Measurements from ENCODE around the gene ITIH5. TPM values are rescaled to one million over a fixed set of nuclear protein-coding genes. Genes with fewer than 3 reads are reported as not detected.

The ITIH5 gene
- total and polyA plus RNA-seq, 2 of the 13 experiments (the other 11 are each of a cell fraction or from before 2014, with no cell fraction given): 4.7 to 8.9 TPM

GRCh38 chr10:7670157-7670556 lies 3.4 kb upstream of the ITIH5 start:
- H3K4me2 ChIP-seq (ENCODE audit: low read depth, low read length): no peak overlapping the region
- no peaks in the 10 kb centered on the region for H3K36me3 ChIP-seq (replicated peaks in 1 of 2; ENCODE audit: control insufficient read depth in 1 of 2, insufficient read depth in 2 of 2, low read length in 2 of 2)
- no peaks in the 10 kb centered on the region for H3K79me2 ChIP-seq (ENCODE audit: insufficient read depth, low read length)
- intact Hi-C loops (cut with micrococcal nuclease; ENCODE audit: unreplicated experiment) (no loop called here), in situ Hi-C loops (cut with HindIII; ENCODE audit: extremely low pct_ligation_motif_present, low pct_unique_long_range_greater_than_20kb) (no loop called here)
- BruUV-seq (replicated peaks): no TSS peak
- no peak overlapping the region for H3K9ac ChIP-seq (ENCODE audit: insufficient read depth, low read depth, low read length)
- no peak overlapping the region for H2AFZ ChIP-seq (ENCODE audit: low read length)
- ChIA-PET POLR2A (interaction anchor here (1.0 to 1.5 kb wide), 3 partner anchors 17 to 37 kb away, joined by 4 to 5 read pairs (median 5); partner anchors contain the start of gene ITIH2), CTCF (ENCODE audit: low intra/inter-chr PET ratio, low total read pairs) (no interaction called here)
- no peak for TF ChIP-seq CHD4 (IDR thresholded peaks at IDR 0.05; ENCODE audit: borderline replicate concordance, low read length)
- no peak for TF ChIP-seq FOXK1 (CRISPR knock-in tag; IDR thresholded peaks at IDR 0.05; ENCODE audit: borderline replicate concordance, low read depth)
- no peak for TF ChIP-seq ZFY (CRISPR knock-in tag; IDR thresholded peaks at IDR 0.05)
- no peak for TF ChIP-seq ZNF460 (CRISPR knock-in tag; IDR thresholded peaks at IDR 0.05; ENCODE audit: borderline replicate concordance)
- no peak for TF ChIP-seq GABPB1 (CRISPR knock-in tag; IDR thresholded peaks at IDR 0.05)
- TF ChIP-seq JUN (CRISPR knock-in tag; IDR thresholded peaks at IDR 0.05): no peak
- no peak for TF ChIP-seq ZNF724P (CRISPR knock-in tag; IDR thresholded peaks at IDR 0.05; ENCODE audit: borderline replicate concordance)
- no peak for TF ChIP-seq AFF4 (CRISPR knock-in tag; IDR thresholded peaks at IDR 0.05)
- TF ChIP-seq FOXO1 (CRISPR knock-in tag; IDR thresholded peaks at IDR 0.05): no peak
- no peak for TF ChIP-seq MATR3 (CRISPR knock-in tag; IDR thresholded peaks at IDR 0.05)
- H3K27ac ChIP-seq (ENCODE audit: extremely low read length, insufficient read depth, low read length): no peak overlapping the region
- FAIRE-seq (no peak), ATAC-seq (no peak), DNase-seq (ENCODE audit: low spot score) (no peak)
- H4K20me1 ChIP-seq (ENCODE audit: insufficient read depth, low read length): no peaks in the 10 kb centered on the region
- H3K4me3 ChIP-seq (replicated peaks in 1 of 3; ENCODE audit: insufficient read depth in 1 of 3, low read depth in 2 of 3, low read length in 3 of 3): no peak overlapping the region
- peaks cover 0 to 39% of the 10 kb centered on the region in 2 experiments; a peak in 4 of 5 replicates for H3K27me3 ChIP-seq (ENCODE audit: control insufficient read depth in 1 of 2, insufficient read depth in 2 of 2, low read length in 2 of 2)
- H3K4me1 ChIP-seq (ENCODE audit: insufficient read depth, low read length): peaks cover 12% of the 10 kb centered on the region
- H3K9me3 ChIP-seq (ENCODE audit: low read length): no peaks in the 10 kb centered on the region
- WGBS (ENCODE audit: low lambda C conversion rate): 18% methylated on average over 3 of the region's 3 CpGs
